PC-9 (cell line): ENCODE measurements around the gene DAP3. TPM values are rescaled to one million over a fixed set of nuclear protein-coding genes. Genes with fewer than 3 reads are reported as not detected.
"Not testable (repeated sequence)": the region's sequence is repeated elsewhere in the genome, so short reads cannot be mapped to it uniquely, and the experiment has no call there.

ENCODE experiments used
- BruUV-seq: library from RNA; stranded (reverse); fragments of 400-500 nt; replicated peaks from 2 replicates; lab custom pipeline; 2021; lab: Mats Ljungman, UMichigan
- CTCF ChIA-PET: fragments of 300-600 bp; sonication (Branson Sonifier 250); formaldehyde crosslinking; loops from one replicate; lab custom pipeline; 2022; ENCODE audit warnings: antibody characterized with exemption; lab: Charles Lee
- POLR2A ChIA-PET: fragments of 300-600 bp; sonication (Branson Sonifier 250); formaldehyde crosslinking; loops from one replicate; lab custom pipeline; 2022; ENCODE audit warnings: antibody characterized with exemption; ENCODE audit not compliant: unreplicated experiment; lab: Charles Lee
- DNase-seq, 2 experiments: peaks; one replicate each; pipeline versions ENCODE4 v3.0.0 to v3.0.0-alpha.2; 2015 to 2022; ENCODE audit warnings: mixed read lengths in 1 of 2
- H2AFZ ChIP-seq: fragments of 200-600 bp; sonication (generic); 2 replicates; pipeline ENCODE4 v1.8.1; 2017; ENCODE audit warnings: antibody characterized with exemption
- H3F3A ChIP-seq: fragments of 200-600 bp; sonication (generic); 2 replicates; pipeline ENCODE4 v1.8.1; 2017; ENCODE audit warnings: antibody characterized with exemption, mild to moderate bottlenecking, low read depth; ENCODE audit not compliant: insufficient read depth
- H3K27ac ChIP-seq: fragments of 200-600 bp; sonication (generic); 2 replicates; pipeline ENCODE4 v1.6.1; 2016; ENCODE audit warnings: mixed run types
- H3K27me3 ChIP-seq: fragments of 200-600 bp; sonication (generic); 2 replicates; pipeline ENCODE4 v1.6.1; 2016; ENCODE audit warnings: low read depth, mixed run types; ENCODE audit not compliant: insufficient read depth
- H3K36me3 ChIP-seq: fragments of 200-600 bp; sonication (generic); 2 replicates; pipeline ENCODE4 v1.6.1; 2016; ENCODE audit warnings: low read depth, mixed run types
- H3K4me1 ChIP-seq: fragments of 200-600 bp; sonication (generic); replicated peaks from 2 replicates; pipeline ENCODE4 v1.6.1; 2016; ENCODE audit warnings: mixed run types; ENCODE audit not compliant: insufficient read depth
- H3K4me2 ChIP-seq: fragments of 200-600 bp; sonication (generic); 2 replicates; pipeline ENCODE4 v1.6.1; 2017; ENCODE audit warnings: mixed run types
- H3K4me3 ChIP-seq: fragments of 200-600 bp; sonication (generic); 2 replicates; pipeline ENCODE4 v1.6.1; 2016; ENCODE audit warnings: mixed run types
- H3K79me2 ChIP-seq: fragments of 200-600 bp; sonication (generic); 2 replicates; pipeline ENCODE4 v1.6.1; 2017; ENCODE audit warnings: low read depth, mixed run types
- H3K9me2 ChIP-seq: fragments of 200-600 bp; sonication (generic); 2 replicates; pipeline ENCODE4 v1.8.1; 2017; ENCODE audit warnings: mild to moderate bottlenecking; ENCODE audit not compliant: insufficient read depth
- H3K9me3 ChIP-seq: fragments of 200-600 bp; sonication (generic); 2 replicates; pipeline ENCODE4 v1.8.1; 2016; ENCODE audit warnings: low read depth; ENCODE audit not compliant: insufficient read depth
- H4K20me1 ChIP-seq: fragments of 200-600 bp; sonication (generic); 2 replicates; pipeline ENCODE4 v1.8.1; 2017; ENCODE audit not compliant: insufficient read depth
- CTCF ChIP-seq: fragments of 200-600 bp; sonication (generic); conservative IDR thresholded peaks from 2 replicates; pipeline ENCODE4 v1.6.1; 2017; ENCODE audit warnings: mixed run types, antibody characterized with exemption, mild to moderate bottlenecking, moderate library complexity
- EZH2 ChIP-seq: fragments of 200-600 bp; sonication (generic); IDR thresholded peaks from 2 replicates; pipeline ENCODE4 v1.8.0; 2017; ENCODE audit warnings: antibody characterized with exemption, low read depth
- intact Hi-C: fragments of 100-400 bp; cut with micrococcal nuclease; formaldehyde crosslinking; loops from one replicate; pipeline ENCODE4 v1.10.0; 2022; ENCODE audit not compliant: unreplicated experiment
- total RNA-seq: library from RNA; stranded (reverse); gene quantifications from 2 replicates; pipeline ENCODE4 v1.2.3, GENCODE V29; 2021

The DAP3 gene
- total RNA-seq, 1 experiment from 2014 or later, result 111 TPM

GRCh38 chr1:155678027-155678426, 10.9 kb upstream of the DAP3 start:
- POLR2A ChIA-PET, result no interaction called here
- H3K79me2 ChIP-seq, result peaks cover 31% of the 10 kb centered on the region
- H3K27me3 ChIP-seq, result no peaks in the 10 kb centered on the region
- no peak overlapping the region for H2AFZ ChIP-seq
- H3K4me2 ChIP-seq, result no peak overlapping the region
- DNase-seq, result peak in 1 of 2 experiments; percentile 44
- intact Hi-C loops, result no loop called here
- no peak overlapping the region for H3K27ac ChIP-seq
- H3K9me2 ChIP-seq, result no peaks in the 10 kb centered on the region; the same call in 1 of the 2 replicates
- TF ChIP-seq CTCF, result no peak
- no peak for TF ChIP-seq EZH2
- H3F3A ChIP-seq, result peaks cover 12% of the 10 kb centered on the region; the same call in 1 of the 2 replicates
- no peak overlapping the region for H3K4me3 ChIP-seq
- H3K9me3 ChIP-seq, result no peaks in the 10 kb centered on the region
- BruUV-seq, result no TSS peak
- peaks cover 28% of the 10 kb centered on the region for H4K20me1 ChIP-seq
- H3K36me3 ChIP-seq, result peaks cover 52% of the 10 kb centered on the region
- no peaks in the 10 kb centered on the region for H3K4me1 ChIP-seq
- CTCF ChIA-PET, result no interaction called here

GRCh38 chr1:155678992-155679391, 9.9 kb upstream of the DAP3 start:
- CTCF ChIA-PET, result interaction anchor here (0.5 kb wide), 1 partner anchor 28 kb away, joined by 10 read pairs; no protein-coding TSS in a partner anchor
- intact Hi-C loops, H3K27ac ChIP-seq, DNase-seq, H3K4me1 ChIP-seq, POLR2A ChIA-PET, H3K4me3 ChIP-seq, H2AFZ ChIP-seq, H3K27me3 ChIP-seq, H3K9me2 ChIP-seq, BruUV-seq, H3K9me3 ChIP-seq, H3K4me2 ChIP-seq: not testable (repeated sequence)
- peaks cover 12% of the 10 kb centered on the region; the same call in 1 of the 2 replicates for H3F3A ChIP-seq
- H4K20me1 ChIP-seq, result peaks cover 38% of the 10 kb centered on the region
- H3K79me2 ChIP-seq, result peaks cover 40% of the 10 kb centered on the region
- peaks cover 46% of the 10 kb centered on the region for H3K36me3 ChIP-seq

GRCh38 chr1:155680531-155680930, 8.4 kb upstream of the DAP3 start:
- BruUV-seq, result no TSS peak
- intact Hi-C loops, result no loop called here
- ChIA-PET CTCF (no interaction called here), POLR2A (no interaction called here)
- no peaks in the 10 kb centered on the region for H3K9me3 ChIP-seq
- TF ChIP-seq EZH2 (no peak), CTCF (no peak)
- H3K4me2 ChIP-seq, result no peak overlapping the region
- no peak overlapping the region for H2AFZ ChIP-seq
- no peak overlapping the region for H3K27ac ChIP-seq
- 0 out of 2 replicates have a peak, but pooled peaks cover 3% of the 10 kb centered on the region for H3K4me1 ChIP-seq
- no peak overlapping the region for H3K4me3 ChIP-seq
- H4K20me1 ChIP-seq, result peaks cover 50% of the 10 kb centered on the region
- peaks cover 12% of the 10 kb centered on the region; the same call in 1 of the 2 replicates for H3F3A ChIP-seq
- peaks cover 56% of the 10 kb centered on the region for H3K79me2 ChIP-seq
- DNase-seq, result no peak
- H3K9me2 ChIP-seq, result no peaks in the 10 kb centered on the region; the same call in 1 of the 2 replicates
- H3K27me3 ChIP-seq, result no peaks in the 10 kb centered on the region
- H3K36me3 ChIP-seq, result peaks cover 37% of the 10 kb centered on the region
